HUES64 (cell line): Measurements from ENCODE around the gene CHST14.

Source experiments
- H3K27ac ChIP-seq: 2 replicates; pipeline ENCODE4 v1.7.0; 2013; ENCODE audit warnings: low read depth, low read length, inconsistent platforms
- H3K27me3 ChIP-seq: 2 replicates; pipeline ENCODE4 v1.6.1; 2013; ENCODE audit warnings: mild to moderate bottlenecking, low read length; ENCODE audit not compliant: insufficient read depth
- H3K36me3 ChIP-seq: 2 replicates; pipeline ENCODE4 v1.6.1; 2013; ENCODE audit warnings: mild to moderate bottlenecking, low read length; ENCODE audit not compliant: insufficient read depth
- H3K4me1 ChIP-seq: 2 replicates; pipeline ENCODE4 v1.6.1; 2013; ENCODE audit warnings: mild to moderate bottlenecking, low read length, moderate library complexity; ENCODE audit not compliant: insufficient read depth
- H3K4me3 ChIP-seq: 2 replicates; pipeline ENCODE4 v1.5.1; 2013; ENCODE audit warnings: mild to moderate bottlenecking, low read length, moderate library complexity
- H3K9ac ChIP-seq: 2 replicates; pipeline ENCODE4 v1.6.1; 2013; ENCODE audit warnings: mild to moderate bottlenecking, low read depth, low read length
- H3K9me3 ChIP-seq: 2 replicates; pipeline ENCODE4 v1.6.1; 2013; ENCODE audit warnings: low read depth, low read length; ENCODE audit not compliant: insufficient read depth
- WGBS: fragments of 150-250, 120-280 bp; methylation state at CpG from one replicate; pipeline ENCODE4 v1.1.7; 2013; ENCODE audit warnings: missing lambda C conversion rate; 5-methylcytosine and 5-hydroxymethylcytosine counted together

CHST14 gene

GRCh38 chr15:40435710-40436089 lies 35.1 kb upstream of the CHST14 start:
- Histone ChIP-seq H3K4me1 (peaks cover 35% of the 10 kb centered on the region), H3K9ac (peak overlapping the region; percentile 36; the same call in 1 of the 2 replicates), H3K36me3 (no peaks in the 10 kb centered on the region), H3K27ac (no peak overlapping the region), H3K9me3 (no peaks in the 10 kb centered on the region), H3K4me3 (peak overlapping the region; percentile 66), H3K27me3 (peaks cover 68% of the 10 kb centered on the region)
- WGBS = 11% methylated on average over 15 of the region's 15 CpGs

GRCh38 chr15:40436116-40436891 lies 34.5 kb upstream of the CHST14 start:
- Histone ChIP-seq H3K27ac (no peak overlapping the region), H3K4me3 (peak overlapping the region; percentile 66), H3K9ac (peak overlapping the region; percentile 36), H3K9me3 (no peaks in the 10 kb centered on the region), H3K36me3 (no peaks in the 10 kb centered on the region), H3K4me1 (peaks cover 35% of the 10 kb centered on the region), H3K27me3 (peaks cover 68% of the 10 kb centered on the region)
- under 1% methylated on average over 35 of the region's 39 CpGs for WGBS

GRCh38 chr15:40436892-40437751 lies 33.7 kb upstream of the CHST14 start:
- Histone ChIP-seq H3K4me1 (peaks cover 35% of the 10 kb centered on the region), H3K36me3 (no peaks in the 10 kb centered on the region), H3K4me3 (peak overlapping the region; percentile 66), H3K27ac (no peak overlapping the region), H3K9me3 (no peaks in the 10 kb centered on the region), H3K27me3 (peaks cover 68% of the 10 kb centered on the region), H3K9ac (peak overlapping the region; percentile 43)
- 1% methylated on average over 16 of the region's 17 CpGs for WGBS

GRCh38 chr15:40437752-40438687 lies 32.8 kb upstream of the CHST14 start:
- Histone ChIP-seq H3K9me3 (no peaks in the 10 kb centered on the region), H3K36me3 (no peaks in the 10 kb centered on the region), H3K27ac (no peak overlapping the region), H3K9ac (peak overlapping the region; percentile 43), H3K4me3 (peak overlapping the region; percentile 66), H3K4me1 (peaks cover 42% of the 10 kb centered on the region), H3K27me3 (peaks cover 61% of the 10 kb centered on the region)
- 26% methylated on average over 19 of the region's 21 CpGs for WGBS

GRCh38 chr15:40438712-40439111 lies 32.1 kb upstream of the CHST14 start:
- H3K9ac ChIP-seq = 0 out of 2 replicates have a peak overlapping the region, but pooled peaks have one; percentile 76
- no peak overlapping the region for H3K27ac ChIP-seq
- H3K9me3 ChIP-seq = no peaks in the 10 kb centered on the region
- peak overlapping the region; percentile 66 for H3K4me3 ChIP-seq
- H3K27me3 ChIP-seq = peaks cover 54% of the 10 kb centered on the region
- WGBS = 39% methylated on average over 12 of the region's 12 CpGs
- H3K36me3 ChIP-seq = no peaks in the 10 kb centered on the region
- H3K4me1 ChIP-seq = peaks cover 49% of the 10 kb centered on the region

- peaks cover 46% of the 10 kb centered on the region for H3K27me3 ChIP-seq
- H3K36me3 ChIP-seq = no peaks in the 10 kb centered on the region
- H3K4me3 ChIP-seq = peak overlapping the region; percentile 66
- H3K9ac ChIP-seq = peak overlapping the region; percentile 76
- H3K4me1 ChIP-seq = peaks cover 57% of the 10 kb centered on the region
- WGBS = under 1% methylated on average over 15 of the region's 15 CpGs
- no peaks in the 10 kb centered on the region for H3K9me3 ChIP-seq
- peak overlapping the region; percentile 84 for H3K27ac ChIP-seq
Observed at GRCh38 chr15:40439461-40439959, 31.3 kb upstream of the CHST14 start.

- no peaks in the 10 kb centered on the region for H3K36me3 ChIP-seq
- no peaks in the 10 kb centered on the region for H3K9me3 ChIP-seq
- H3K4me1 ChIP-seq = peaks cover 57% of the 10 kb centered on the region
- peak overlapping the region; percentile 66 for H3K4me3 ChIP-seq
- under 1% methylated on average over 33 of the region's 35 CpGs for WGBS
- peak overlapping the region; percentile 84 for H3K27ac ChIP-seq
- peak overlapping the region; percentile 76 for H3K9ac ChIP-seq
- peaks cover 40% of the 10 kb centered on the region for H3K27me3 ChIP-seq
Observed at GRCh38 chr15:40439960-40440742, 30.6 kb upstream of the CHST14 start.

- under 1% methylated on average over 119 of the region's 119 CpGs for WGBS
- peaks cover 32% of the 10 kb centered on the region for H3K27me3 ChIP-seq
- H3K4me1 ChIP-seq = peaks cover 59% of the 10 kb centered on the region
- peak within 1 kb of the TSS; percentile 70 for H3K4me3 ChIP-seq
- H3K9me3 ChIP-seq = no peaks in the 10 kb centered on the region
- H3K9ac ChIP-seq = peak within 1 kb of the TSS; percentile 77
- H3K36me3 ChIP-seq = no peaks in the 10 kb centered on the region
- H3K27ac ChIP-seq = peak within 1 kb of the TSS; percentile 84
Observed at GRCh38 chr15:40440743-40441564, 29.8 kb upstream of the CHST14 start, which contains the start of gene BAHD1. TSS of gene BAHD1 (plus strand) at chr15:40440953. CDS start at chr15:40458465, 17,512 bp downstream.
